Neural progenitor cell (in vitro differentiated cells): Measurements from ENCODE around the gene C16orf82. TPM values are rescaled to one million over a fixed set of nuclear protein-coding genes. Genes with fewer than 3 reads are reported as not detected.

Source experiments
- DNase-seq: peaks from one replicate; pipeline ENCODE4 v3.0.0-alpha.2; 2016; ENCODE audit warnings: low spot score
- H2AFZ ChIP-seq: fragments of 200-600 bp; sonication (generic); replicated peaks from 2 replicates; pipeline ENCODE4 v1.6.1; 2016; ENCODE audit warnings: antibody characterized with exemption
- H3F3A ChIP-seq: fragments of 200-600 bp; sonication (generic); 2 replicates; pipeline ENCODE4 v1.6.1; 2016; ENCODE audit warnings: antibody characterized with exemption, low read depth
- H3K27ac ChIP-seq: fragments of 200-600 bp; sonication (generic); 2 replicates; pipeline ENCODE4 v1.5.1; 2016; ENCODE audit warnings: mild to moderate bottlenecking
- H3K27me3 ChIP-seq: fragments of 200-600 bp; sonication (generic); 2 replicates; pipeline ENCODE4 v1.6.1; 2016; ENCODE audit warnings: mild to moderate bottlenecking, moderate library complexity
- H3K36me3 ChIP-seq: fragments of 200-600 bp; sonication (generic); 2 replicates; pipeline ENCODE4 v1.5.1; 2016
- H3K4me1 ChIP-seq: fragments of 200-600 bp; sonication (generic); 2 replicates; pipeline ENCODE4 v1.6.1; 2016; ENCODE audit warnings: mixed run types
- H3K4me2 ChIP-seq: fragments of 200-600 bp; sonication (generic); 2 replicates; pipeline ENCODE4 v1.6.1; 2016
- H3K4me3 ChIP-seq: fragments of 200-600 bp; sonication (generic); 2 replicates; pipeline ENCODE4 v1.5.1; 2016
- H3K79me2 ChIP-seq: fragments of 200-600 bp; sonication (generic); 2 replicates; pipeline ENCODE4 v1.6.1; 2016; ENCODE audit warnings: low read depth
- H3K9ac ChIP-seq: fragments of 200-600 bp; sonication (generic); 2 replicates; pipeline ENCODE4 v1.6.1; 2016
- H3K9me3 ChIP-seq: fragments of 200-600 bp; sonication (generic); 2 replicates; pipeline ENCODE4 v1.5.1; 2016; ENCODE audit warnings: low read depth
- H4K20me1 ChIP-seq: fragments of 200-600 bp; sonication (generic); 2 replicates; pipeline ENCODE4 v1.6.1; 2016; ENCODE audit warnings: low read depth
- H3K27ac Mint-ChIP-seq: 3 replicates; pipeline ENCODE4 v1.8.0; 2021; ENCODE audit warnings: mixed read lengths
- H3K27me3 Mint-ChIP-seq: 2 replicates; pipeline ENCODE4 v1.8.0; 2022; ENCODE audit warnings: low read depth, mild to moderate bottlenecking, inconsistent platforms, moderate library complexity, mixed read lengths; ENCODE audit not compliant: insufficient read depth
- H3K36me3 Mint-ChIP-seq: 3 replicates; pipeline ENCODE4 v1.8.0; 2021; ENCODE audit warnings: mixed read lengths
- H3K4me1 Mint-ChIP-seq: 3 replicates; pipeline ENCODE4 v1.8.0; 2021; ENCODE audit warnings: mixed read lengths
- H3K4me3 Mint-ChIP-seq: 3 replicates; pipeline ENCODE4 v1.8.0; 2021; ENCODE audit warnings: mild to moderate bottlenecking, moderate library complexity, mixed read lengths
- H3K9me3 Mint-ChIP-seq: 3 replicates; pipeline ENCODE4 v1.8.0; 2020; ENCODE audit warnings: mixed read lengths
- CTCF ChIP-seq: fragments of 200-600 bp; sonication (generic); IDR thresholded peaks from 2 replicates; pipeline ENCODE4 v1.5.1; 2017; ENCODE audit warnings: antibody characterized with exemption, mild to moderate bottlenecking
- EZH2 ChIP-seq: fragments of 200-600 bp; sonication (generic); IDR thresholded peaks from 2 replicates; pipeline ENCODE4 v1.6.1; 2017; ENCODE audit warnings: antibody characterized with exemption, mild to moderate bottlenecking, moderate library complexity
- EZH2phosphoT487 ChIP-seq: fragments of 200-600 bp; sonication (generic); IDR thresholded peaks from 2 replicates; pipeline ENCODE4 v1.6.1; 2017; ENCODE audit warnings: antibody characterized with exemption
- total RNA-seq: library from RNA; depleted of rRNA; stranded (reverse); fragments of >200 nt; gene quantifications from 2 replicates; pipeline ENCODE4 v1.2.3, GENCODE V29; 2015; ENCODE audit warnings: low replicate concordance

Gene C16orf82
- 0.13 and 0.43 TPM in 2 replicates for total RNA-seq

- Mint-ChIP-seq H3K27ac (peak within 1 kb of the TSS; percentile 91), H3K4me3 (peak within 1 kb of the TSS; percentile 55)
- no peak within 1 kb of the TSS for H3K27ac ChIP-seq
These were observed at the start of gene C16orf82 for GRCh38 chr16:27066668-27067537. C16orf82 (plus strand) TSS chr16:27066927.

GRCh38 chr16:27020031-27020430 lies 46.7 kb upstream of the C16orf82 start:
- no peaks in the 10 kb centered on the region for H3K27me3 ChIP-seq
- Mint-ChIP-seq H3K9me3 (peaks cover 7% of the 10 kb centered on the region), H3K27me3 (no peaks in the 10 kb centered on the region), H3K27ac (no peak overlapping the region), H3K4me1 (peaks cover 6% of the 10 kb centered on the region), H3K36me3 (no peaks in the 10 kb centered on the region), H3K4me3 (no peak overlapping the region)
- H3K9me3 ChIP-seq: no peaks in the 10 kb centered on the region
- no peak overlapping the region for H2AFZ ChIP-seq
- no peak overlapping the region for H3K27ac ChIP-seq
- TF ChIP-seq EZH2phosphoT487: no peak
- TF ChIP-seq EZH2: no peak
- no peak for TF ChIP-seq CTCF
- no peak overlapping the region for H3K4me3 ChIP-seq
- peaks cover 8% of the 10 kb centered on the region for H3F3A ChIP-seq
- H3K9ac ChIP-seq: no peak overlapping the region
- no peaks in the 10 kb centered on the region for H4K20me1 ChIP-seq
- no peak overlapping the region for H3K4me2 ChIP-seq
- peaks cover 9% of the 10 kb centered on the region for H3K4me1 ChIP-seq
- no peaks in the 10 kb centered on the region for H3K79me2 ChIP-seq
- no peak for DNase-seq
- H3K36me3 ChIP-seq: no peaks in the 10 kb centered on the region

More at GRCh38 chr16:27066668-27067537, at the start of gene C16orf82:
- Mint-ChIP-seq H3K4me1 (peaks cover 31% of the 10 kb centered on the region), H3K36me3 (no peaks in the 10 kb centered on the region), H3K9me3 (no peaks in the 10 kb centered on the region), H3K27me3 (peaks cover 25% of the 10 kb centered on the region)
- no peaks in the 10 kb centered on the region for H3K27me3 ChIP-seq
- H3K9me3 ChIP-seq: no peaks in the 10 kb centered on the region
- peak within 1 kb of the TSS; percentile 86 for H2AFZ ChIP-seq
- H4K20me1 ChIP-seq: no peaks in the 10 kb centered on the region
- H3K4me2 ChIP-seq: peak within 1 kb of the TSS; percentile 68
- H3K9ac ChIP-seq: no peak within 1 kb of the TSS
- H3K4me3 ChIP-seq: peak within 1 kb of the TSS; percentile 13
- DNase-seq: peak; percentile 82
- no peaks in the 10 kb centered on the region for H3K36me3 ChIP-seq
- no peak for TF ChIP-seq CTCF
- TF ChIP-seq EZH2phosphoT487: no peak
- TF ChIP-seq EZH2: no peak
- no peaks in the 10 kb centered on the region for H3F3A ChIP-seq
- no peaks in the 10 kb centered on the region for H3K79me2 ChIP-seq
- H3K4me1 ChIP-seq: peaks cover 13% of the 10 kb centered on the region

GRCh38 chr16:27024010-27024409 lies 42.7 kb upstream of the C16orf82 start:
- no peak overlapping the region for H2AFZ ChIP-seq
- Mint-ChIP-seq H3K4me1 (no peaks in the 10 kb centered on the region), H3K9me3 (peaks cover 8% of the 10 kb centered on the region), H3K4me3 (no peak overlapping the region), H3K27ac (no peak overlapping the region), H3K27me3 (no peaks in the 10 kb centered on the region), H3K36me3 (no peaks in the 10 kb centered on the region)
- no peak for DNase-seq
- H3K27ac ChIP-seq: no peak overlapping the region
- TF ChIP-seq EZH2phosphoT487 (no peak), CTCF (no peak), EZH2 (no peak)
- no peaks in the 10 kb centered on the region for H3F3A ChIP-seq
- H4K20me1 ChIP-seq: no peaks in the 10 kb centered on the region
- H3K9me3 ChIP-seq: no peaks in the 10 kb centered on the region
- H3K4me3 ChIP-seq: no peak overlapping the region
- no peaks in the 10 kb centered on the region for H3K4me1 ChIP-seq
- H3K27me3 ChIP-seq: no peaks in the 10 kb centered on the region
- no peak overlapping the region for H3K4me2 ChIP-seq
- H3K79me2 ChIP-seq: no peaks in the 10 kb centered on the region
- H3K9ac ChIP-seq: no peak overlapping the region
- H3K36me3 ChIP-seq: no peaks in the 10 kb centered on the region
